Measurements from ENCODE around the gene LINS1. TPM values are rescaled to one million over a fixed set of nuclear protein-coding genes. Genes with fewer than 3 reads are reported as not detected.

Gene LINS1
- total RNA-seq, 4 donors from 2014 or later = 11.7 to 33.0 (median 17.6) TPM

DNA sequence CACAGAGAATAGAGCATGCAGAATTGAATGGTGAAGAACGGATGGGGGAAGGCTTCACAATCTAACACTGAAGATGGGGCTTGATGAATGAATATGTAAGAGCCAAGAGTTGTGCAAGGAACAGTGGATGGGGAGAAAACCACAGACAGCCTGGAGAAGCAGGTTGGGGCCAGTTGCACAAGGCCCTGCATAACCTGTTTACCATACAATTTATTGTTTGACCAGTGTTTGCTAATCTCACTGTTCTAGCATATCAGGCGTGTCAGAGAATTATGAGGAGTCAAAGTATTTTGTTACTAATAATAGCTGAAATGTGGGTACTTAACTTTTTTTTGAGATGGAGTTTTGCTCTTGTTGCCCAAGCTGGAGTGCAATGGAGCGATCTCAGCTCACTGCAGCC lies 36.4 kb downstream of the LINS1 start:
- TF ChIP-seq EP300 (IDR thresholded peaks at IDR 0.05) = no peak
- TF ChIP-seq CTCF (IDR thresholded peaks at IDR 0.05) = no peak
- TF ChIP-seq POLR2AphosphoS5 (IDR thresholded peaks at IDR 0.05) = no peak
- TF ChIP-seq POLR2A (IDR thresholded peaks at IDR 0.05; ENCODE audit: low read depth) = no peak
- H3K4me3 ChIP-seq = no peak overlapping the region
- DNase-seq (ENCODE audit: extremely low spot score) = no peak
- WGBS = 86% methylated on average over 3 of the region's 3 CpGs
- intact Hi-C loops (cut with DNase I) = no loop called here
- peaks cover 5 to 24% (median 13%) of the 10 kb centered on the region in 4 donors for H3K36me3 ChIP-seq
- H3K27me3 ChIP-seq = no peaks in the 10 kb centered on the region
- no peaks in the 10 kb centered on the region for H3K9me3 ChIP-seq
- H3K4me1 ChIP-seq = no peaks in the 10 kb centered on the region
- no peak overlapping the region for H3K27ac ChIP-seq (replicated peaks in 1 of 4)

GRCh38 chr15:100560323-100560722 lies 41.7 kb downstream of the LINS1 start:
- intact Hi-C loops (cut with DNase I) = no loop called here
- TF ChIP-seq POLR2AphosphoS5 (IDR thresholded peaks at IDR 0.05) (no peak), EP300 (IDR thresholded peaks at IDR 0.05) (no peak), CTCF (IDR thresholded peaks at IDR 0.05) (no peak)
- no peaks in the 10 kb centered on the region for H3K27me3 ChIP-seq
- no peaks in the 10 kb centered on the region for H3K4me1 ChIP-seq
- H3K9me3 ChIP-seq = no peaks in the 10 kb centered on the region
- H3K36me3 ChIP-seq = no peaks in the 10 kb centered on the region
- no peak overlapping the region for H3K4me3 ChIP-seq
- DNase-seq (ENCODE audit: extremely low spot score) = no peak
- H3K27ac ChIP-seq (replicated peaks in 1 of 4) = no peak overlapping the region

DNA sequence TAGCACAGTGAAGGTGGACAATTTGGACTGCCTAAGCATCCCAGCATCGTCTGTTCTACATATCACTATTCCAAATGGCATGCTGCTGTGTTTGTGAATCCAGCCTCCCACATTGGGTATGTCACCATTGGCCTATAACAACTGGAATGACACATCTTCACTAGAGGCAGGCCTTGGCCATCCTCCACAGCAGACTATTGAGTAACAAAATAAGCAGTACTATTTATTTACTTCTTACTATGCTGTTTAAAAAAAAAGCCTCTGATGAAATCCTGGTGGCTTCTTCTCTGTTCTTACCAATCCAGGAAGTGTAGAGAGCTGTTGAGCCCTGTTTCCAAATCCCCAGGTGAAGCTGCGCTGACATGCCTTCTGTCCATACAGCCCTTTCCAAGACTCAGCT lies 42.7 kb downstream of the LINS1 start:
- Histone ChIP-seq H3K27ac (replicated peaks in 1 of 4) (no peak overlapping the region), H3K4me1 (no peaks in the 10 kb centered on the region), H3K27me3 (no peaks in the 10 kb centered on the region), H3K36me3 (no peaks in the 10 kb centered on the region), H3K9me3 (no peaks in the 10 kb centered on the region), H3K4me3 (no peak overlapping the region)
- no peak for DNase-seq (ENCODE audit: extremely low spot score)
- WGBS = 90% methylated on average over 2 of the region's 2 CpGs
- TF ChIP-seq POLR2AphosphoS5 (IDR thresholded peaks at IDR 0.05) (peak in 1 of 2 donors; percentile 18), EP300 (IDR thresholded peaks at IDR 0.05) (no peak), CTCF (IDR thresholded peaks at IDR 0.05) (no peak)
- intact Hi-C loops (cut with DNase I) = no loop called here

- Histone ChIP-seq H3K9me3 (no peaks in the 10 kb centered on the region), H3K27ac (replicated peaks in 1 of 4) (no peak overlapping the region), H3K4me1 (no peaks in the 10 kb centered on the region), H3K27me3 (no peaks in the 10 kb centered on the region), H3K4me3 (no peak overlapping the region), H3K36me3 (no peaks in the 10 kb centered on the region)
- no peak for TF ChIP-seq POLR2AphosphoS5 (IDR thresholded peaks at IDR 0.05)
- TF ChIP-seq POLR2A (IDR thresholded peaks at IDR 0.05; ENCODE audit: low read depth) = no peak
- no peak for TF ChIP-seq EP300 (IDR thresholded peaks at IDR 0.05)
- TF ChIP-seq CTCF (IDR thresholded peaks at IDR 0.05) = no peak
- WGBS = 94% methylated on average over 9 of the region's 50 CpGs
- intact Hi-C loops (cut with DNase I) = no loop called here
- DNase-seq (ENCODE audit: extremely low spot score) = no peak
These were observed 43.2 kb downstream of the LINS1 start for GRCh38 chr15:100558771-100559254.

DNA sequence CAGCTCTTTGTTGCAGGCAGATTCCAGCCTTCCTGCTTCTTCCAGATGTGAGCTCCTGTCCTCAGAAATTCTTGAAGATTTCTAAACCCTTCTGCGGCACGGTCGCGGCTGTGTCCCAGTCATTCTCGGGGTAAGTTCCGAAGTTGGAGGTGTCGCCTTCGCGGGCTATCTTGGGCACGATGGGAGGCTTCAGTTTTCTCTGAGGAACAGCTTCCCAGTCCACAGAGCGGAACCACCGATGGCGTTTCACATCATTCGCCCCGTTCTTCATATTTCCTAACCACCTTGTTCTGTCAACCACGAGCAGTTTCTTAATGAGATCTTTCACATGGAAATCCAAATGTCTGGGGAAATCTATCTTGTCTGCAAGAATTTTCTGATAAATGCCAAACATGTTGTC lies 48.5 kb downstream of the LINS1 start:
- intact Hi-C loops (cut with DNase I) = no loop called here
- H3K4me3 ChIP-seq = no peak overlapping the region
- H3K9me3 ChIP-seq = no peaks in the 10 kb centered on the region
- no peak overlapping the region for H3K27ac ChIP-seq (replicated peaks in 1 of 4)
- 94% methylated on average over 16 of the region's 16 CpGs for WGBS
- TF ChIP-seq POLR2A (IDR thresholded peaks at IDR 0.05; ENCODE audit: low read depth) (no peak), EP300 (IDR thresholded peaks at IDR 0.05) (no peak), CTCF (IDR thresholded peaks at IDR 0.05) (no peak), POLR2AphosphoS5 (IDR thresholded peaks at IDR 0.05) (no peak)
- H3K27me3 ChIP-seq = no peaks in the 10 kb centered on the region
- peaks cover 0 to 2% (median 0%) of the 10 kb centered on the region in 4 donors for H3K36me3 ChIP-seq
- DNase-seq (ENCODE audit: extremely low spot score) = no peak
- no peaks in the 10 kb centered on the region for H3K4me1 ChIP-seq
